GM10847 (cell line): Measurements from ENCODE around the gene TRAPPC4.

ENCODE experiments used
- POLR2A ChIP-seq: IDR thresholded peaks from 2 replicates; pipeline ENCODE4 v1.6.1; 2011; ENCODE audit not compliant: insufficient read length; ENCODE audit errors: extremely low read depth

TRAPPC4 gene

GRCh38 chr11:119049081-119049480 is 30.5 kb downstream of the TRAPPC4 start:
- TF ChIP-seq POLR2A: no peak

GRCh38 chr11:119051440-119052162 is 33.0 kb downstream of the TRAPPC4 start:
- TF ChIP-seq POLR2A: no peak

GRCh38 chr11:119052163-119052814 is 33.7 kb downstream of the TRAPPC4 start:
- peak; percentile 31 for TF ChIP-seq POLR2A

- no peak for TF ChIP-seq POLR2A
Measured at GRCh38 chr11:119054418-119054817, 35.9 kb downstream of the TRAPPC4 start.

- TF ChIP-seq POLR2A: no peak
Measured at GRCh38 chr11:119055901-119056300, 37.3 kb downstream of the TRAPPC4 start.

GRCh38 chr11:119056421-119056999 is 37.9 kb downstream of the TRAPPC4 start:
- no peak for TF ChIP-seq POLR2A

- TF ChIP-seq POLR2A: peak; percentile 68
Measured at GRCh38 chr11:119057000-119057769, 38.6 kb downstream of the TRAPPC4 start, which contains the start of gene HYOU1. HYOU1 (minus strand) TSS chr11:119057205; CDS start chr11:119056160, 1,045 bp downstream.

- TF ChIP-seq POLR2A: no peak
Measured at GRCh38 chr11:119061256-119061655, 42.7 kb downstream of the TRAPPC4 start.

GRCh38 chr11:119062779-119063178 is 44.2 kb downstream of the TRAPPC4 start:
- no peak for TF ChIP-seq POLR2A

GRCh38 chr11:119065369-119065768 is 46.8 kb downstream of the TRAPPC4 start:
- TF ChIP-seq POLR2A: no peak

GRCh38 chr11:119067371-119068222 is 49.0 kb downstream of the TRAPPC4 start, which contains the start of gene VPS11:
VPS11 (plus strand) TSS chr11:119067818; CDS start chr11:119067824, 6 bp downstream.
- peak; percentile 82 for TF ChIP-seq POLR2A
